G401 (cell line): ENCODE data around the gene PTPN23. TPM values are rescaled to one million over a fixed set of nuclear protein-coding genes. Genes with fewer than 3 reads are reported as not detected.
"Not testable (repeated sequence)": the region's sequence is repeated elsewhere in the genome, so short reads cannot be mapped to it uniquely, and the experiment has no call there.

Experiments
- DNase-seq: peaks from one replicate; pipeline ENCODE4 v3.0.0-alpha.2; 2015; ENCODE audit warnings: low spot score
- in situ Hi-C: cut with HindIII; loops from 2 replicates; pipeline ENCODE4 v1.10.0; 2016; ENCODE audit warnings: low sequenced_read_pairs, mixed read lengths
- total RNA-seq: library from RNA; depleted of rRNA; stranded (reverse); fragments of >200 nt; shearing (Covaris generic); gene quantifications from 2 replicates; pipeline ENCODE4 v1.2.3, GENCODE V29; 2014

Gene PTPN23
- total RNA-seq, 1 experiment from 2014 or later: 9.0 TPM

DNA sequence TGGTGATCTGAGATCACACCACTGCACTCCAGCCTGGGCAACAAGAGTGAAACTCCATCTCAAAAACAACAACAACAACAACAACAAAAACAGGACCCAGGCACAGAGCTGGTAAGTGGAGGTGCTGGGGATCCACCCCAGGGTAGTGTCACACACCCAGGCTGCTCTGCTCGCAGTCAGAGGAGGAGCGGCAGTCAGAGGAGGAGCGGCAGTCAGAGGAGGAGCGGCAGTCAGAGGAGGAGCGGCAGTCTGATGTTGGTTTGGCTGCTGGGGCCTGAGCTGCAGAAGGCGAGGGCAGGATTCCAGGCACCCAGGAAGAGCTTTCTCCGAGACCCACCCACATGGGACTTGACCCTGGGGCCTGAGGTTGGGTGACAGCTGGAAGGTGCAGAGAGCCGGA is 10.8 kb upstream of the PTPN23 start:
- in situ Hi-C loops, DNase-seq: not testable (repeated sequence)

DNA sequence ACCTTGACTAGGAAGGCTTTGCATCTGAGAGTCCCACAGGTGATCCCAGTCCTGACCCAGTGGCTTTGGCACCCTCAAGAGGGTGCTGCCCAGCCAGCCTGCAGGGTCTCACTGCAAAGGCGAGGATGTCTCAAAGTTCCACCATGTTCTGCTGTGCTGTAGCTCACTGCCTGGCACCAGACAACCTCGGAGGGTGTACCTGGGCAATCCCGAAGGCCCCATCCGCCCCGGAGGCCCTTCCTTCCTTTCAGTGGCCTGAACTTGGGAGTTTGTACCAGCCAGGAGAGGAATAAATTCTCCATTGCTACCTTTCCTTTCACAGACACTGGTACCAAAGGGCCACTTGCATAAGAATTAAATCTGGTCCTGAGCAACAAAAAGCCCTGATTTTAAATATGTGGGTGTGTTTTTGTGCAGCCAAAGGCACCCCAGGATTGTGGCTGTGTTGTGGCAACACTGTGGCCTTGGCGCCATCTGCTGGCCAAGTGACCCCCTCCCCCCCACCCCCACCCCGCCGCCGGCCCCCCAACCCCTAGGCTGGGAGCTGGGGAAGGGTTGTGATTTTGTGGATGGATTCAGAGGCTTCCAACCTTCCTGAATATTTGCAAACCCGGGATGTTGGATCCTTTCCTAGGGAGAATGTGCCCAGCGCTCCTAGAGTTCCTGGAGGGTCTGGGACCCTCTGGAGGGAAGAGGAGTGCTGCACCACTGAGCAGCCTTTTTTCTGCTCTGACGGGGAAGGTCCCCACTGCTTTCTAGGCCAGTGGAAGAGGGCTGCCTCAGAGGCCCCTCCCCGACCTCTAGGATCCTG is 9.7 kb upstream of the PTPN23 start:
- in situ Hi-C loops: no loop called here
- peak; percentile 12 for DNase-seq

DNA sequence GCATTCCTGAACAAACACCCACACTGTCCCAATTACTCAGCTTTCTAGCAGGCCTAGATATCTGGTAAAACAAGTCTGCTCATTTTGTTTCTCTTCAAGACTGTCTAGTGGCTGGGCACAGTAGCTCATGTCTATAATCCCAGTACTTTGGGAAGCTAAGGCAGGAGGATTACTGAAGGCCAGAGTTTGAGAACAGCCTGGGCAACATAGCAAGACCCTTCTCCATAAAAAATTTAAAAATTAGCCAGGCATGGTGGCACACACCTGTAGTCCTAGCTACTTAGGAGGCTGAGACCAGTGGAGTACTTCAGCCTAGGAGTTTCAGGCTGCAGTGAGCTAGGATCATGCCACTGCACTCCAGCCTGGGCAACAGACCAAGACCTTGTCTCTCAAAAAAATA is 6.2 kb upstream of the PTPN23 start:
- no peak for DNase-seq
- in situ Hi-C loops: no loop called here

DNA sequence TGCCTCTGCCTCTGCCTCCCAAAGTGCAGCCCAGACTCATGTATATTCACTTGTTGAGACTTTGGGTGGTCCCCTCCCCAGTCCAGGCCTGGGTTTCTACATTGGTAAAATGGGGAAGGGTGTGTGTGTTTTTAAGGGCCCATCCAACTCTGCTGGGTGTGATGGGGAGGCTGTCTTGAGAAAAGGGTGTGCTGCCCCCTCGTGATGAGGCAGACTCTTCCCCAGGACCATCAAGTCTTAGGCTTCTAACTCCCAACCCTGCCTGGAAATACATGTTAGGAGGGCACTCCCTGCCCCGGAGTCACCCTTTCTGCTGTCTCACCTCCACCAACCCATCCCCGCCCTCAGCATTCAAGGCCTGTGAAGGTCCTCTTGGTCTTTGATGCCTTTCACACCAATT is 4.4 kb upstream of the PTPN23 start:
- no peak for DNase-seq
- in situ Hi-C loops: no loop called here

DNA sequence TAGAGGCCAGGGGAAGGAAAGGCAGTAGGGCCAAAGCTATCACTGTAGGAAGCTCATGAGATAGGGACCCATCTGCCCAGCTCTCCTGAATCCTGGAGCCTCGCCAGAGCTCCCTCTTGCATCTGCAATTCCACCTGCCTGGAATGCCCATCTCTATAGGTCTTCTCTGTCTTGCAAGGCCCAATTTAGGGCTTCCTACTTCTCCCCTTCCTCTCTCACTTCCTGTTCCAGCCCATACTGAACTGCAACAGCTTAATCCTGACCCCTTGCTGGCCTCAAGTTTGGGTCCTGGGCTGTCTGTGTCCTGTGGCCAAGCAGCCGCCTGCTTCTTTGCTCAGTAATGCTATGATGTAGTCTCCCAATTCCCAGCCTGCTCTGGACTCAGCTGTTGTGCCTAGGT is 3.6 kb upstream of the PTPN23 start:
- in situ Hi-C loops: no loop called here
- no peak for DNase-seq

DNA sequence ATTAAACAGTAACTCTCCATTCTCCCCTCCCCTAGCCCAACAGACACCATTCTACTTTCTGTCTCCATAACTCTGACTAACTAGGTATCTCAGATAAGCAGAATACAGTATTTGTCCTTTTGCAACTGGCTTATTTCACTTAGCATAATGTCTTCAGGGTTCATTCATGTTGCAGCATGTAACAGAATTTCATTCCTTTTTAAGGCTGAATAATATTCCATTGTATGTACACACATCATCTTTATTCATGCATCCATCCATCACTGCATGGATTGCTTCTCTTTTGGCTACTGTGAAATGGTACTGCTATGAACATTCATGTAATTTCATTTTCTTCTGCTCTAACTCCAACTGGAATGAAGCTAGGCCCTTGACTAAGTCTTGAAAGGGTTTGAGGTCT is 2.0 kb upstream of the PTPN23 start:
- in situ Hi-C loops: no loop called here
- DNase-seq: no peak

DNA sequence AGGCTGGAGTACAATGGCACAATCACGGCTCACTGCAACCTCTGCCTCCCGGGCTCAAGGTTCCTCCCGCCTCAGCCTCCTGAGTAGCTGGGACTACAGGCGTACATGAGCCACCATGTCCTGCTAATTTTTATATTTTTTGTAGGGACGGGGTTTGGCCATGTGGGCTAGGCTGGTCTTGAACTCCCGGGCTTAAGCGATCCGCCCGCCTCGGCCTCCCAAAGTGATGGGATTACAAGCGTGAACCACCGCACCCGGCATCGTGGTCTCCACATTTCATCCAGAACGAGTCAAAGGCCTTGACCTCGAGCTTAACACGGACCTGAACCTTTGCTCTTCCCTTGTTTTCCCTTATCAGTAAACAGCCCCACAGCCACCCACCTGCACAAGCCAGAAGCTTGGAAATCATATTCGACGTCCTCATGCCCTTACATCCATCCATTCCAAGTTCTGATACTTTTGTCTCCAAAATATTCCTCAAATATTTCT is 1.4 kb upstream of the PTPN23 start:
- in situ Hi-C loops: no loop called here
- no peak for DNase-seq

DNA sequence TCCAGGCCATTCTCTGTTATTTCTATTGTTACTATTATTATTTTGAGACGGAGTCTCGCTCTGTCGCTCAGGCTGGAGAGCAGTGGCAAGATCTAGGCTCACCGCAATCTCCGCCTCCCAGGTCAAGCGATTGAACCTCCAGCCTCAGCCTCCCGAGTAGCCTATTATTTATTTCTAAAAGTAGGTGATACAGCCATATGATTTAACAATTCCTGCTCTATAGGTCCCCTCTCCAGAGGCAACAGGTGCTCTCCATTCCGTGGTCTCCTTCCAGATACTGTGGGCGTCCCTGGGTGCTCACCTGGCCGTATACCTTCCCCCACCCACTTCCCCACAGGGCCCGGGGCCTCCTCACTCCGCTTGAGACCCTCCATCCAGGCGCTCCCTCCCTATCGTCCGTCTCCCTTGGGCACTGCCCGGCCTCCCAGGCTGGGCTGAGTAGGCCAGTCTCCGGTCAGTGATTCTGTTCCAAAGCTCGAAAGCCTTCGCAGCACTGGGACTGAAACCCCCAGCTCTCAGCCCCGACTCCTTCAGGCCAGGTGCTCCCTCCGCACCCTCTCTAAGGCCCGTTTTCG is 708 bp upstream of the PTPN23 start:
- in situ Hi-C loops: no loop called here
- no peak for DNase-seq

DNA sequence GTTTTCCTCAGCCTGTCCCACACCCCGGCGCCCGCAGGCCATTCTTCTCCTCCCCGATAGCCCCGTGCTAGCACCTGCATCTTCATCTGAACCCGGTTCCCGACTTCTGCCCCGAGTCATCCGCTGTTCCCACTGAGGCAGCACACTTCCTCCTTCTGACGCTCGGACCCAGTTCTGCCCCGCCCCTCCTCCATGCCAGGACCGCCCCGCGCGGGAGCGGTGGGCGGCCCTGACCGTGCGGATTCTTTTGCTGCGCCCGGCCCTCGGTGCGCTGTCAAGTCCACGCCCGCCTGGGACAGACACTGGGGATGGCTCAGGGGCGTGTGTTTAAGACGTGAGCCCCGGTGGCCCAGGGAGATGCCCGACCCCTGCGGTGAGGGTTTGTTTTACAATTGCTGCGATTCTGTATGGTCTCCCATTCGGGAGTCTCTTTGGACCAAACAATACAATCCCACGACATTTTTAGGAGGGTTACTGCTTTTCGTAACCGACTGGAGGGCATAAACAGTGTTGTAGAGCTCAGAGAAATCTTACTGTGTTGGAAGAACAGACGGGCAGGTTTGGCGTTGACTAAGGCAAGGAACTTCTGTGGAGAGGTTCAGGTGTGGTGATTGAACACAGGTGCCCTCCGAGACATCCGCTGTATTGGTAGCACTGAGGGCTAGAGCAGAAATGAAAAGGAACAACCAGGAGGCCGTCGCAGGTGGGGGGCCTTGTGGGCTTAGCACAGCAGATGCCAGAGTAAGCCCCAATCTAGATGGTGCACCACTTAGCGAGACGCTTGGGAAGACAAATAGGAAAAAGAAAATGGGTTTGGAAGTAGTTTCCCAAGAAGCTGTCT is 716 bp downstream of the PTPN23 start:
- DNase-seq: peak; percentile 72
- in situ Hi-C loops: no loop called here

DNA sequence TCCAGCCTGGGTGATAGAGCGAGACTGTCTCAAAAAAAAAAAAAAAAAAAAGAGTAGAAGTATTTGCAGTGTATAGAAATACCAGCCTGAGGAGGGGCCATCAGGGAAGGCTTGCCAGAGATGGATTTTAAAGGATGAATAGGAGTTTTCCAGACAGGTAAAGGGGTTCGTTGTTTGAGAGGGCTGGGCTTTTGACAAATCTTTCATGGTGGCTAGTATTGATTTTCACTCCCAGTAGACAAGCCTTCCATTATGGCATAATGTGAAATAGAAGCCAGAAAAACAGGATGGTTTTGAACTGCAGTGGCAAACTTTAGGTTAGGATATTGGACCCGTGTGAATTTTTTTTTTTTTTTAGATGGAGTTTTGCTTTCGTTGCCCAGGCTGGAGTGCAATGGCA is 3.6 kb downstream of the PTPN23 start:
- in situ Hi-C loops: no loop called here
- DNase-seq: no peak

DNA sequence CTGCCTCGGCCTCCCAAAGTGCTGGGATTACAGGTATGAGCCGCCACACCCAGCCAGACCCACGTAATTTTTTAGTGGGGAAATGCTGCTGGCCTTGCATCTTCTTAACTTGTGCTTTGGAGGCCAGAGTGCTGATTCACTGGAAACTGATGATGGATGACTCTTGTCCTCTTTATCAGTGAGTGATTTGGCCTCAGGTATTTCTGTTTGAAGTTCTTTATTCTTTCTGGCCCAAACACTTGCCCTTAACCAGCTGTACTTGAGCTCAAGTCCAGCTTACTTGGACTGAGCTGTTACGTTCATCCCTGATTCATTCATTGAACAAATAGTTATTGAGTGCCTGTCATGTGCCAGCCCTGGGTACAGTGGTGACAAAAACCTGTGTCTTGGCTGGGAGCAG is 4.2 kb downstream of the PTPN23 start:
- in situ Hi-C loops: no loop called here
- DNase-seq: no peak

DNA sequence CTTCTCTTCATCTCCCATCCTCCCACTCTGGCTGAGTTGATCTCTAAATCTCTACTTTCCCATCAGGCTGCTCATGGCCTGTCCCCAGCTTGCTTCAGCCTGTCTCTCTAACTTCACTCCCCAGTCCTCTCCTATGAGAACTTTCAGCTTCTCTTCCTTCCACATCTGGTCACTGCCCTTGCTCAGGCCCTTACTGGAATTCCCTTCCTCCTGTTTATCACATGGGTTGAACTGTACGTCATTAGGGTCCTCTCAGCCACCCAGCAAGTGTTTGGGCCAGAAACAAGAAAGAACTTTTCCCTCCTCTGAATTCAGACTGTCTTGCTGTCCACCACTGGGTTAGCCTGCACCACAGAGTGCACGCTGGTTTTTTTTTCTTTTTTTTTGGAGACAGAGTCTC is 5.0 kb downstream of the PTPN23 start:
- DNase-seq: no peak
- in situ Hi-C loops: no loop called here

DNA sequence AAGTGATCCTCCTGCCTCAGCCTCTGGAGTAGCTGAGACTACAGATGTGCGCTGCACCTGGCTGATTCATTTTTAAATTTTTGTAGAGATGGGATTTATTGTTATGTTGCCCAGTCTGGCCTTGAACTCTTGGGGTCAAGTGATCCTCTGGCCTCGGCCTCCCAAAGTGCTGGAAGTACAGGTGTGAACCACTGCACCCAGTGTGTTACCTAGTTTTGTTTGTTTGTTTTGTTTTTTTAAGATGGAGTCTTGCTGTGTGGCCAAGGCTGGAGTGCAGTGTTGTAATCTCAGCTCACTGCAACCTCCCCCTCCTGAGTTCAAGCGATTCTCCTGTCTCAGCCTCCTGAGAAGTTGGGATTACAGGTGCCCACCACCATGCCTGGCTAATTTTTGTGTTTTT is 12.1 kb downstream of the PTPN23 start:
- in situ Hi-C loops: no loop called here
- DNase-seq: no peak

DNA sequence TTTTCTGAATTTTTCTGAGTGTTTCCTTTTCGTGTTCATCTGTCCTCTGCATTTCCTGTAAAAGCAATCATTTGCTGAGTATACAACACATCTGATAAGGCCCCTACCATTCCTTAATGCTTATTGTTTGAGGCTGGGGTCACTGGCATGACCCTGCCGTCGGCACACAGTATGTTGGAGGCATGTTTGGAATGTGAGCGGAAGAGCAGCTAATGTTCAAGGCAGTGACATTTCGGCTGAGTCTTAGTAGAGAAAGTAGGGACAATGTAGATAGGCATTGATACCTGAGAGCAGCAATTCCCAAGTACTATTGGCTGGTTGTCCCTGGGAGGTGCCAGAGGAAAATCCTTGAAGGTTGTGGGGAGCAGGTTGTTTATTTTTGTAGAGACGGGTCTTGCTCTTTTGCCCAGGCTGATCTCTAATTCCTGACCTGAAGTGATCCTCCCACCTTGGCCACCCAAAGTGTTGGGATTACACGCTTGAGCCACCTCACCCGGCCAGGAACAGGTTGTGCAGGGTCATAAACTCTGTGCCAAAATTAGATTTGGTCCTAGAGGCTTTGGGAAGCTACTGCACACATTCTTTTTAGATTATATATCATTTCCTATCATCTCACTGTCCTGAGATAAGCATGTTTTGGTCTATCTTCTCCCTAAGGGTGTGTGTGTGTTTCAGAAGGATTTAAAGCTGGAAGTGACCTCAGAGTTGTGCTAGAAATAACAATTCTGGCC is 13.5 kb downstream of the PTPN23 start:
- in situ Hi-C loops: no loop called here
- peak; percentile 41 for DNase-seq

DNA sequence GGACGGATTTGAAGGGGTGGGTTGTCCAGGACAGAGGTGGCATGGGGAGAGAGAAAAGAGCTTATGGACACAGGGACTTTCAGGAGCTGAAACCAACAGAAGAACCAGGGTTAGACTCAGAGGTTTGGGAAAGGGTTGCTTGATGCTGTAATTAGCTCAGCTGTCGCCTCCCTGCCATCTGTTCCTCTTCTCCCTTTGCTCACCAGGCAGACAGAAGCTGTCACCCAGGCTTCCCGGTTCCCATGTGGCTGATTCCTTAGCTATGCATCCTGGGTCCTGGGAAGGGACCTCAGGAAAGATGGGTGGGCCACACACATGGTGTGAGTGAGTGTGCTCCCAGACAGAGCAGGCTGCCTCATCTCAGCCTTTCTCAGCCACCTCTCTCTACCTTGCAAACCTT is 14.1 kb downstream of the PTPN23 start:
- in situ Hi-C loops: no loop called here
- DNase-seq: peak; percentile 84

DNA sequence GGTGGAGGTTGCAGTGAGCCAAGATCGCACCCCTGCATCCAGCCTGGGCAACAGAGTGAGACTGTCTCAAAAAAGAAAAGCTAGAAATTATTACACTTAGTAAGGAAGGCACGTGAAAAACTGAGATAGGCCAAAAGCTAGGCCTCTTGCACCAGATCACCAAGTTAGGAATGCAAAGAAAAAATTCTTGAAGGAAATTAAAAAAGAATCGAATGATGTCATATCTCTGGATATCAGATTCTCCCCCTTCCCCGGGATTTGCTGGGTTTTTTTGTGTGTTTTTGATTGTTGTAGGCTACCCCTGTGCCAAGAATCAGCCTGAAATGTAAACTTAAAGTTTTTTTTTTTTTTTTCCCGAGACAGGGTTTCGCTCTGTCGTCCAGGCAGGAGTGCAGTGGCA is 17.4 kb downstream of the PTPN23 start:
- DNase-seq: no peak

DNA sequence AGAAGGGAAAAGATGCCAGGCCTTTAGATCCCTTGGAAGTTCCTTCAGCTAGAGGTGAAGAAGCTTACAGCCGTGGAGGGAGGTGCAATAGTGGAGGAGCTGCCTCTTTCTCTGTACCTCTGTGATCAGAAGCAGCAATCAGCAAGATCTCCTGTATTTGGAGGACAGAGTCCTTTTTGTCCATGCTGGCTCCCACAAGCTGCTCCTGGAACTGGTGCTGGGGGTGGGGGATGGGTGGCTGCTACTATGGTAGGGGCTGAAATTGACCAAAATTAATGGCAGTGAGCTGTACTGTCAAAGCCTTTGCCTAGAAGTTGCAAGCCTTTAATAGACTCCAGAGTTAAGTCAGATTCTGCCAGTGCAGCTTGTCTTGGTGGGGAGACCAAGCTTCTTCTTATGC is 18.2 kb downstream of the PTPN23 start:
- no peak for DNase-seq
- in situ Hi-C loops: no loop called here

More for the DNA sequence above, 17.4 kb downstream of the PTPN23 start:
- in situ Hi-C loops: no loop called here

DNA sequence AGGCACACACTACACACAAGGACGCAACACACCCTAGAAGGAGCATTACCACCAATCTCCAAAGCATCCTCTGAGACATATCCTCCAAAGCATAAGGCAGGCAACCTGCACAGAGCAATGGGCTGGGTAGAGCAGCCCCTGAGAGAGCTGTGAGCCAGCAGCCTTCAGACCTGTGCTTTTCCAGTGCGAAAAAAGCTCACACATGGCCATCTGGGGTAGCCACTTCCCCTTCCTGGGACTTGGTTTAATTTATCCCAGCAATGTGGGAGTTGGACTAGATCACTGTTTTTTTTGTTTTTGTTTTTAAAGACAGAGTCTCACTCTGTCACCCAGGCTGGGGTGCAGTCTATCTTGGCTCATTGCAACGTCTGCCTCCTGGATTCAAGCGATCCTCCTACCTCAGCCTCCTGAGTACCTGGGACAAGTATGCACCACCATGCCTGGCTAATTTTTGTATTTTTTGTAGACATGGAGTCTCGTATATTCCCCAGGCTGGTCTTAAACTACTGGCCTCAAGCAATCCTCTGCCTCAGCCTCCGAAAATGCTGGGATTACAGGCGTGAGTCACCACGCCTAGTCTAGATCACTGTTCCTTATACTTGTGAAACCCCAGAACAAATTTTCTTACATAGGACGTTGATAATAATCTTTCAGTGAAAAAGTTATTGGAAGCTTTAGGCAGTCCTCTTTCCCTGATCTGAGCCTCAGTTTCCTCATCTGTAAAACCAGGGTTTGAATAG is 18.9 kb downstream of the PTPN23 start:
- no peak for DNase-seq
- in situ Hi-C loops: no loop called here

DNA sequence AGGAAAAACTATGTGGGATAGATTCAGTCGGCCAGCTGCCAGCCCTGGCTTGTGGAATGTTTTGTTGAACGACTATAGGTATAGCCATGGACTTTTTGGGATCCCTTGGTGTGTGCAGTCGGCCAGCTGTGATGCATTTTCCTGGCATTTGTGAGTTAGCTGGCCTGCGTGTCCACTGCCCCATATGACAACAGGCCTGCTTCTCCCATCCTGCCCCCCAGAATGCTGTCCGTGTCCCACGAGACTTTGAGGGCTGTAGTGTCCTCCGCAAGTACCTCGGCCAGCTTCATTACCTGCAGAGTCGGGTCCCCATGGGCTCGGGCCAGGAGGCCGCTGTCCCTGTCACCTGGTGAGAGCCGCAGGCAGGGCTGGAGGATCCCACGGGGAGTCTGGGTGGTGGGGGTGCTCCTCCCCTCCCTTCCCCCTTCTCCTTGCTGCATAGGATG is 23.6 kb downstream of the PTPN23 start:
- in situ Hi-C loops: no loop called here
- no peak for DNase-seq
